ENCODE data around the gene CACNG4. TPM values are rescaled to one million over a fixed set of nuclear protein-coding genes. Genes with fewer than 3 reads are reported as not detected.

The CACNG4 gene
- total RNA-seq = not detected

- TF ChIP-seq, protein P1, sequence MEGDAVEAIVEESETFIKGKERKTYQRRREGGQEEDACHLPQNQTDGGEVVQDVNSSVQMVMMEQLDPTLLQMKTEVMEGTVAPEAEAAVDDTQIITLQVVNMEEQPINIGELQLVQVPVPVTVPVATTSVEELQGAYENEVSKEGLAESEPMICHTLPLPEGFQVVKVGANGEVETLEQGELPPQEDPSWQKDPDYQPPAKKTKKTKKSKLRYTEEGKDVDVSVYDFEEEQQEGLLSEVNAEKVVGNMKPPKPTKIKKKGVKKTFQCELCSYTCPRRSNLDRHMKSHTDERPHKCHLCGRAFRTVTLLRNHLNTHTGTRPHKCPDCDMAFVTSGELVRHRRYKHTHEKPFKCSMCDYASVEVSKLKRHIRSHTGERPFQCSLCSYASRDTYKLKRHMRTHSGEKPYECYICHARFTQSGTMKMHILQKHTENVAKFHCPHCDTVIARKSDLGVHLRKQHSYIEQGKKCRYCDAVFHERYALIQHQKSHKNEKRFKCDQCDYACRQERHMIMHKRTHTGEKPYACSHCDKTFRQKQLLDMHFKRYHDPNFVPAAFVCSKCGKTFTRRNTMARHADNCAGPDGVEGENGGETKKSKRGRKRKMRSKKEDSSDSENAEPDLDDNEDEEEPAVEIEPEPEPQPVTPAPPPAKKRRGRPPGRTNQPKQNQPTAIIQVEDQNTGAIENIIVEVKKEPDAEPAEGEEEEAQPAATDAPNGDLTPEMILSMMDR (IDR thresholded peaks at IDR 0.05; ENCODE audit: low read depth) = no peak
These were observed at the start of gene CACNG4 for GRCh38 chr17:66963909-66964771. Gene CACNG4, plus strand, starts transcription at chr17:66964707. Its CDS starts 205 bp downstream, at chr17:66964912.

DNA sequence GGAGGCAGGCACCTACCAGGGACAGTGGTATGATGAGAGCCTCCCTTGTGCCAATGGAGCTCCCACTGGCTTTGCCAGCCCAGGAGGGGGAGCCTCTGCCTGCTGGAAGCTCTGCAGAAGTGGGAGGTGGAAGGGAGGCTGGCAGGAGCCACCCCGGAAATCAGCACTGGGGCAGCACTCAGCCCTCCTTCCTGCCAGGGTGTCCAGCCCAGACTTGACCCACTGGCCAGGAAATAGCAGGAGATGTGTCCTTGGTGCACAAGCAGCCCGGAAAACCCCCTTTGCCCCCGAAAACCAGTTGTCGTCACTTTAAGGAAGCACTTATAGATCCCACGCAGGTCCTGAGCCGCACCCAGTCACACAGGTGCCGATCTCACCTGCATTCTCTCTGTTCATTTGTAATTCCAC, 49.3 kb upstream of the CACNG4 start:
- TF ChIP-seq, protein P1 (IDR thresholded peaks at IDR 0.05; ENCODE audit: low read depth) = no peak

- TF ChIP-seq, protein P1 (IDR thresholded peaks at IDR 0.05; ENCODE audit: low read depth) = no peak
These were observed 48.7 kb upstream of the CACNG4 start for GRCh38 chr17:66915792-66916191.

DNA sequence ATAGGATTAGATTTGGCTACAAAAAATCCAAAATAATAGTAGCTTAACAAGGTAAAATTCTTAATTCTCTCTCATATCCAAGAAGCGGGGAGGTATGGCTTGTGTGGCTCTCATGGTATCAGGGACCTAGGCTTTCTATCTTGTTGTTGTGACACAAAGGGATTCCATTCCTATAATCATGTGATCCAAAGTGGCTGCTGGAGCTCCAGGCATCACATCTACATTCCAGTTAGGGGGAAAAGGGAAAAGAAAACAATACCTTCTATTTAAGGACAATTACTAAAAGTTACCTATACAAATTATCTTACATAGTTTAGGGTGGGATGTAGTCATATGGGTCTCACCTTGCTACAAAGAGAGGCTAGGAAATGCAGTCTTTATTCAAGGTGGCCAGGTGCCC, 47.6 kb upstream of the CACNG4 start:
- TF ChIP-seq, protein P1 (IDR thresholded peaks at IDR 0.05; ENCODE audit: low read depth) = no peak

DNA sequence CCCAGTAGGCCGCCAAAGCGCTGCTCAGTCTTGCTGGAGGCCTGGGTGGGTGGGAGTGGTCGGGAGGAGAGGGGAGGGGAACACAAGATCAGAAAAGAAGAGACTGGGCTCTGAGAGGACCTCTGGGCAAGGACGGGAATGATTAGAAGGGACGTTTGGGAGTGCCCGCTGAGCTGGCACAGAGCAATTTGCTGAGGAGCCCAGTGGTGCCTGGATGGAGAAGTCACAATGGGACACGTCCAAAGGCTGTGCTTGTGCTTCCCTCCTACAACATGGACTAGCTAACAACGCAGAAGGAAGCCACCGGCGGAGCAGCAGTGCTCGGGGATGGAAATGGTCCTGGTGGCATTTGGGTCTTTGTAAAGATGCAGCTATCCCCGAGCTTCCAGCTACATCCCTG, 45.6 kb upstream of the CACNG4 start:
- TF ChIP-seq, protein P1 (IDR thresholded peaks at IDR 0.05; ENCODE audit: low read depth) = no peak

GRCh38 chr17:66920435-66920834, 44.1 kb upstream of the CACNG4 start:
- TF ChIP-seq, protein P1 (IDR thresholded peaks at IDR 0.05; ENCODE audit: low read depth) = no peak

GRCh38 chr17:66920950-66921349, 43.6 kb upstream of the CACNG4 start:
- TF ChIP-seq, protein P1 (IDR thresholded peaks at IDR 0.05; ENCODE audit: low read depth) = no peak
